Prostate gland (tissue), 2 donors: ENCODE measurements around the gene SORBS1.

Source experiments
- POLR2A ChIP-seq: fragments of 450-650 bp; IDR thresholded peaks from one replicate; pipeline ENCODE4 v1.6.1; 2016; ENCODE audit warnings: antibody characterized with exemption, mild to moderate bottlenecking
- TF ChIP-seq, protein P1 (sequence below), 4 experiments: fragments of 200-600 bp in 2 of 4; fragments of 450-650 bp in 2 of 4; sonication (generic) in 2 of 4; IDR thresholded peaks; 1 replicate in 3 of 4; 2 replicates in 1 of 4; pipeline ENCODE4 v1.5.1; 2016 to 2019; ENCODE audit warnings: antibody characterized with exemption in 4 of 4, mild to moderate bottlenecking in 2 of 4, moderate library complexity in 2 of 4

DNA sequence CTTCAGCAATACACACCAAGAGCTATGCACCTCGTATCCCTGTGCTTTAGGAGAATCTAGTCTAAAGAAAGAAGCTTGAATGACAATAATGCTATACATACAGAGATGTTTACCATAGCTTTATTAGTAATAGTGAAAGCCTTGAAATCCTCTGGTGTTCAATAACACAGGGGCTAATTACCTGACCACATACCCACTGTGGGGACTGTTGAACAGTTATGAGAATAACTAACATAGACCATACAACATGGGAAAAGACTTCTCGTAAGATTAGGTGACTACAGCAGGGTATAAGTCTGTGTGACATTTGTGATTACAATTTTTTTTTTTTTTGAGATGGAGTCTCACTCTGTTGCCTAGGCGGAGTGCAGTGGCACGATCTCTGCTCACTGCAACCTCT, 111.0 kb downstream of the SORBS1 start:
- no peak for TF ChIP-seq POLR2A
- TF ChIP-seq, protein P1, sequence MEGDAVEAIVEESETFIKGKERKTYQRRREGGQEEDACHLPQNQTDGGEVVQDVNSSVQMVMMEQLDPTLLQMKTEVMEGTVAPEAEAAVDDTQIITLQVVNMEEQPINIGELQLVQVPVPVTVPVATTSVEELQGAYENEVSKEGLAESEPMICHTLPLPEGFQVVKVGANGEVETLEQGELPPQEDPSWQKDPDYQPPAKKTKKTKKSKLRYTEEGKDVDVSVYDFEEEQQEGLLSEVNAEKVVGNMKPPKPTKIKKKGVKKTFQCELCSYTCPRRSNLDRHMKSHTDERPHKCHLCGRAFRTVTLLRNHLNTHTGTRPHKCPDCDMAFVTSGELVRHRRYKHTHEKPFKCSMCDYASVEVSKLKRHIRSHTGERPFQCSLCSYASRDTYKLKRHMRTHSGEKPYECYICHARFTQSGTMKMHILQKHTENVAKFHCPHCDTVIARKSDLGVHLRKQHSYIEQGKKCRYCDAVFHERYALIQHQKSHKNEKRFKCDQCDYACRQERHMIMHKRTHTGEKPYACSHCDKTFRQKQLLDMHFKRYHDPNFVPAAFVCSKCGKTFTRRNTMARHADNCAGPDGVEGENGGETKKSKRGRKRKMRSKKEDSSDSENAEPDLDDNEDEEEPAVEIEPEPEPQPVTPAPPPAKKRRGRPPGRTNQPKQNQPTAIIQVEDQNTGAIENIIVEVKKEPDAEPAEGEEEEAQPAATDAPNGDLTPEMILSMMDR (IDR thresholded peaks at IDR 0.05): no peak
